Colonic mucosa (tissue), 4 donors: ENCODE data around the gene SCYL2. TPM values are rescaled to one million over a fixed set of nuclear protein-coding genes. Genes with fewer than 3 reads are reported as not detected.
"Not testable (repeated sequence)": the region's sequence is repeated elsewhere in the genome, so short reads cannot be mapped to it uniquely, and the experiment has no call there.

Experiments
- DNase-seq: peaks from one replicate; pipeline ENCODE4 v3.0.0-alpha.2; 2020
- H3K27ac ChIP-seq: fragments of 200-600 bp; one replicate; pipeline ENCODE4 v1.8.0; 2021
- H3K27me3 ChIP-seq: fragments of 200-600 bp; one replicate; pipeline ENCODE4 v1.8.0; 2021
- H3K36me3 ChIP-seq: fragments of 200-600 bp; one replicate; pipeline ENCODE4 v1.8.0; 2021
- H3K4me1 ChIP-seq: fragments of 200-600 bp; one replicate; pipeline ENCODE4 v1.8.0; 2021; ENCODE audit warnings: mild to moderate bottlenecking
- H3K4me3 ChIP-seq: fragments of 200-600 bp; one replicate; pipeline ENCODE4 v1.8.0; 2021
- H3K9ac ChIP-seq, 2 donors: one replicate each; pipeline ENCODE4 v1.7.0; 2013; ENCODE audit warnings: control low read depth in 2 of 2, low read depth in 2 of 2, low read length in 2 of 2
- H3K9me3 ChIP-seq: fragments of 200-600 bp; one replicate; pipeline ENCODE4 v1.8.0; 2021
- CTCF ChIP-seq: fragments of 200-600 bp; IDR thresholded peaks from one replicate; pipeline ENCODE4 v1.8.0; 2022; ENCODE audit warnings: antibody characterized with exemption, mild to moderate bottlenecking
- intact Hi-C: fragments of 100-400 bp; cut with DNase I; formaldehyde crosslinking; loops from one replicate; pipeline ENCODE4 v1.14.1; 2022
- total RNA-seq, 2 donors: library from RNA; stranded (reverse); fragmentation: NEBNext Ultra II Directional in 1 of 2; extraction: Animal tissue kit (Norgen Biotek cat#: 25700) in 1 of 2; gene quantifications; one replicate each; pipeline ENCODE4 v1.2.1, GENCODE V29; 2021
- donor health status: healthy.
- donor health status: DM: no; HTN: no; CAD: no.
- donor health status: DM: no; HTN: no; CAD: no.

Gene SCYL2
- 10 to 100 TPM; 58.4 to 91.1 TPM for total RNA-seq

- Histone ChIP-seq H3K27ac (peak within 1 kb of the TSS; percentile 96), H3K9ac (peak within 1 kb of the TSS; percentile 98 to 99), H3K4me1 (peaks cover 4% of the 10 kb centered on the region), H3K36me3 (no peaks in the 10 kb centered on the region), H3K4me3 (peak within 1 kb of the TSS; percentile 88), H3K27me3 (no peaks in the 10 kb centered on the region), H3K9me3 (no peaks in the 10 kb centered on the region)
- intact Hi-C loops: no loop called here
- no peak for TF ChIP-seq CTCF
- peak; percentile 97 for DNase-seq
Measured at GRCh38 chr12:100266835-100267602, at the start of gene SCYL2, which contains the start of gene DEPDC4. TSS of gene SCYL2 (plus strand) at chr12:100267177. CDS start at chr12:100282971, 15,794 bp downstream. TSS of gene DEPDC4 (minus strand) at chr12:100267079. CDS start at chr12:100267076, 3 bp downstream.

- Histone ChIP-seq H3K27ac (no peak overlapping the region), H3K27me3 (no peaks in the 10 kb centered on the region), H3K4me3 (no peak overlapping the region), H3K9ac (no peak overlapping the region), H3K36me3 (peaks cover 9% of the 10 kb centered on the region), H3K4me1 (no peaks in the 10 kb centered on the region), H3K9me3 (no peaks in the 10 kb centered on the region)
- no peak for DNase-seq
- intact Hi-C loops: loop anchor here (10.0 kb wide), 1 partner anchor 115 kb away; no protein-coding TSS in a partner anchor
- no peak for TF ChIP-seq CTCF
Measured at GRCh38 chr12:100219328-100220109, 47.5 kb upstream of the SCYL2 start.

- Histone ChIP-seq H3K4me3 (no peak overlapping the region), H3K9ac (no peak overlapping the region), H3K36me3 (peaks cover 9% of the 10 kb centered on the region), H3K9me3 (no peaks in the 10 kb centered on the region), H3K27ac (no peak overlapping the region), H3K4me1 (no peaks in the 10 kb centered on the region), H3K27me3 (no peaks in the 10 kb centered on the region)
- peak; percentile 33 for DNase-seq
- intact Hi-C loops: no loop called here
- no peak for TF ChIP-seq CTCF
Measured at GRCh38 chr12:100221523-100221922, 45.5 kb upstream of the SCYL2 start.

GRCh38 chr12:100222173-100222572 lies 44.8 kb upstream of the SCYL2 start:
- H3K9ac ChIP-seq, H3K36me3 ChIP-seq, H3K4me1 ChIP-seq, H3K9me3 ChIP-seq, intact Hi-C loops, H3K4me3 ChIP-seq, H3K27me3 ChIP-seq, DNase-seq, H3K27ac ChIP-seq: not testable (repeated sequence)

- no peak for DNase-seq
- no peak overlapping the region for H3K4me3 ChIP-seq
- TF ChIP-seq CTCF: no peak
- no peak overlapping the region for H3K27ac ChIP-seq
- H3K9ac ChIP-seq: no peak overlapping the region
- peaks cover under 1% of the 10 kb centered on the region for H3K36me3 ChIP-seq
- no peaks in the 10 kb centered on the region for H3K27me3 ChIP-seq
- no peaks in the 10 kb centered on the region for H3K9me3 ChIP-seq
- H3K4me1 ChIP-seq: no peaks in the 10 kb centered on the region
- intact Hi-C loops: no loop called here
Measured at GRCh38 chr12:100225491-100225890, 41.5 kb upstream of the SCYL2 start.
